IMR-90 (cell line): ENCODE data around the gene PLXNB1. TPM values are rescaled to one million over a fixed set of nuclear protein-coding genes. Genes with fewer than 3 reads are reported as not detected.

Source experiments
- ATAC-seq: fragments of 200-7000 bp; cut with Tn5 transposase; 2 replicates; pipeline ENCODE4 v1.9.1; 2020; ENCODE audit warnings: low read depth, mild to moderate bottlenecking, moderate library complexity
- BruUV-seq: library from RNA; stranded (reverse); fragments of 400-500 nt; replicated peaks from 2 replicates; lab custom pipeline; 2021; lab: Mats Ljungman, UMichigan
- CTCF ChIA-PET: fragments of 300-600 bp; formaldehyde crosslinking; extraction: SDS; loops from one replicate; lab custom pipeline; 2021; ENCODE audit warnings: antibody characterized with exemption; lab: Yijun Ruan, JAX
- POLR2A ChIA-PET: fragments of 300-600 bp; sonication (Branson Sonifier 250); formaldehyde crosslinking; loops from one replicate; lab custom pipeline; 2022; ENCODE audit warnings: antibody characterized with exemption; ENCODE audit not compliant: unreplicated experiment; lab: Charles Lee
- DNase-seq: peaks from one replicate; pipeline ENCODE4 v3.0.0; 2013
- H2AFZ ChIP-seq: replicated peaks from 2 replicates; pipeline ENCODE3; 2013; ENCODE audit warnings: low read length, mild to moderate bottlenecking; ENCODE audit not compliant: poor library complexity
- H2AK5ac ChIP-seq: 2 replicates; pipeline ENCODE4 v1.6.1; 2013; ENCODE audit warnings: low read depth, low read length, inconsistent platforms
- H2AK9ac ChIP-seq: replicated peaks from 2 replicates; pipeline ENCODE3; 2013; ENCODE audit warnings: mild to moderate bottlenecking, low read depth, low read length, moderate library complexity; ENCODE audit not compliant: poor library complexity
- H2BK120ac ChIP-seq: 2 replicates; pipeline ENCODE4 v1.6.1; 2013; ENCODE audit warnings: low read depth, low read length, inconsistent platforms
- H2BK15ac ChIP-seq: 3 replicates; pipeline ENCODE4 v1.6.1; 2013; ENCODE audit warnings: low read depth, low read length, inconsistent platforms
- H2BK20ac ChIP-seq: 2 replicates; pipeline ENCODE4 v1.6.1; 2013; ENCODE audit warnings: low read depth, mild to moderate bottlenecking, inconsistent platforms, low read length, moderate library complexity
- H2BK5ac ChIP-seq: 2 replicates; pipeline ENCODE4 v1.6.1; 2013; ENCODE audit warnings: mild to moderate bottlenecking, low read depth, low read length, inconsistent platforms; ENCODE audit not compliant: poor library complexity, severe bottlenecking
- H3K14ac ChIP-seq: replicated peaks from 2 replicates; pipeline ENCODE4 v1.6.1; 2013; ENCODE audit warnings: low read depth, low read length, inconsistent platforms
- H3K18ac ChIP-seq: 2 replicates; pipeline ENCODE4 v1.6.1; 2013; ENCODE audit warnings: low read depth, low read length, control low read depth
- H3K23ac ChIP-seq: 2 replicates; pipeline ENCODE4 v1.6.1; 2013; ENCODE audit warnings: low read depth, low read length, inconsistent platforms
- H3K27ac ChIP-seq: 2 replicates; pipeline ENCODE4 v1.5.1; 2013; ENCODE audit warnings: mild to moderate bottlenecking, control low read depth, low read length; ENCODE audit not compliant: insufficient read depth
- H3K27me3 ChIP-seq: 2 replicates; pipeline ENCODE4 v1.6.1; 2013; ENCODE audit warnings: low read length; ENCODE audit not compliant: control insufficient read depth, insufficient read depth
- H3K36me3 ChIP-seq: 2 replicates; pipeline ENCODE4 v1.6.1; 2013; ENCODE audit warnings: low read length, mixed read lengths; ENCODE audit not compliant: control insufficient read depth, insufficient read depth
- H3K4ac ChIP-seq: 2 replicates; pipeline ENCODE4 v1.6.1; 2013; ENCODE audit warnings: low read depth, low read length, inconsistent platforms
- H3K4me1 ChIP-seq: 2 replicates; pipeline ENCODE4 v1.6.1; 2013; ENCODE audit warnings: low read length, mixed read lengths; ENCODE audit not compliant: control insufficient read depth, insufficient read depth
- H3K4me2 ChIP-seq: 2 replicates; pipeline ENCODE4 v1.6.1; 2013; ENCODE audit warnings: low read depth, mild to moderate bottlenecking, control low read depth, low read length, moderate library complexity
- H3K4me3 ChIP-seq: 2 replicates; pipeline ENCODE4 v1.5.1; 2013; ENCODE audit warnings: low read depth, mild to moderate bottlenecking, control low read depth, low read length, moderate library complexity; ENCODE audit not compliant: insufficient read depth
- H3K56ac ChIP-seq: 2 replicates; pipeline ENCODE4 v1.6.1; 2013; ENCODE audit warnings: low read length, inconsistent platforms; ENCODE audit not compliant: insufficient read depth; ENCODE audit errors: extremely low read depth
- H3K79me1 ChIP-seq, 2 experiments: 2 replicates each; pipeline ENCODE4 v1.6.1; 2013; ENCODE audit warnings: low read length in 2 of 2, inconsistent platforms in 1 of 2, low read depth in 1 of 2
- H3K9ac ChIP-seq: 2 replicates; pipeline ENCODE4 v1.6.1; 2013; ENCODE audit warnings: low read depth, low read length, control low read depth
- H3K9me1 ChIP-seq: 2 replicates; pipeline ENCODE4 v1.6.1; 2013; ENCODE audit warnings: low read length, inconsistent platforms; ENCODE audit not compliant: insufficient read depth
- H3K9me3 ChIP-seq: 2 replicates; pipeline ENCODE4 v1.6.1; 2013; ENCODE audit warnings: low read length; ENCODE audit not compliant: control insufficient read depth, insufficient read depth
- H4K20me1 ChIP-seq: 2 replicates; pipeline ENCODE4 v1.6.1; 2013; ENCODE audit warnings: low read length, inconsistent platforms; ENCODE audit not compliant: insufficient read depth
- H4K5ac ChIP-seq: 2 replicates; pipeline ENCODE4 v1.6.1; 2013; ENCODE audit warnings: mild to moderate bottlenecking, low read depth, low read length, control low read depth
- H4K8ac ChIP-seq, 2 experiments: 2 replicates each; pipeline ENCODE4 v1.6.1; 2013; ENCODE audit warnings: low read depth in 2 of 2, low read length in 2 of 2, control low read depth in 1 of 2, inconsistent platforms in 1 of 2
- H4K91ac ChIP-seq: 2 replicates; pipeline ENCODE4 v1.6.1; 2013; ENCODE audit warnings: low read depth, low read length, inconsistent platforms; ENCODE audit not compliant: insufficient read depth
- CEBPB ChIP-seq: IDR thresholded peaks from 2 replicates; pipeline ENCODE4 v1.6.1; 2012; ENCODE audit warnings: low read depth, low read length, improper control_type of control experiment
- ELK1 ChIP-seq: fragments of 150-350 bp; IDR thresholded peaks from 2 replicates; pipeline ENCODE4 v1.6.1; 2016; ENCODE audit warnings: low read depth, mild to moderate bottlenecking, low read length, moderate library complexity, borderline replicate concordance
- FOS ChIP-seq: fragments of 150-350 bp; IDR thresholded peaks from 2 replicates; pipeline ENCODE4 v1.6.1; 2016; ENCODE audit warnings: low read depth, low read length
- MAFK ChIP-seq: IDR thresholded peaks from 2 replicates; pipeline ENCODE4 v1.6.1; 2012; ENCODE audit warnings: low read depth, low read length, improper control_type of control experiment
- MAZ ChIP-seq: IDR thresholded peaks from 2 replicates; pipeline ENCODE4 v1.6.1; 2012; ENCODE audit warnings: low read depth, mild to moderate bottlenecking, low read length, improper control_type of control experiment, moderate library complexity, borderline replicate concordance
- NFE2L2 ChIP-seq: fragments of 150-350 bp; IDR thresholded peaks from 2 replicates; pipeline ENCODE4 v1.6.1; 2016; ENCODE audit warnings: low read depth, mild to moderate bottlenecking, low read length
- POLR2A ChIP-seq: IDR thresholded peaks from 2 replicates; pipeline ENCODE4 v1.6.1; 2012; ENCODE audit warnings: mild to moderate bottlenecking, low read depth, low read length
- RCOR1 ChIP-seq: IDR thresholded peaks from 2 replicates; pipeline ENCODE4 v1.6.1; 2012; ENCODE audit warnings: mild to moderate bottlenecking, low read length, improper control_type of control experiment; ENCODE audit not compliant: insufficient replicate concordance
- RFX5 ChIP-seq: IDR thresholded peaks from 2 replicates; pipeline ENCODE4 v1.8.0; 2012; ENCODE audit warnings: low read depth, mild to moderate bottlenecking, low read length, moderate library complexity
- SMC3 ChIP-seq: fragments of 150-350 bp; IDR thresholded peaks from 2 replicates; pipeline ENCODE4 v1.6.1; 2016; ENCODE audit warnings: low read depth, mild to moderate bottlenecking, antibody characterized with exemption, low read length, moderate library complexity
- WGBS, 2 experiments: methylation state at CpG; one replicate each; pipeline versions ENCODE4 v1.1.5 to v1.1.7; 2013; ENCODE audit warnings: missing lambda C conversion rate in 2 of 2; ENCODE audit not compliant: insufficient read length in 1 of 2; ENCODE audit errors: extremely low coverage in 2 of 2; 5-methylcytosine and 5-hydroxymethylcytosine counted together
- dilution Hi-C: fragments of 300-500 bp; cut with HindIII; formaldehyde crosslinking; loops from one replicate; pipeline ENCODE4 v1.14.3; 2018; ENCODE audit warnings: low sequenced_read_pairs; ENCODE audit not compliant: unreplicated experiment
- in situ Hi-C: fragments of 300-500 bp; cut with MboI; formaldehyde crosslinking; loops from 3 replicates; pipeline ENCODE4 v1.14.3; 2019; ENCODE audit warnings: low sequenced_read_pairs, inconsistent platforms, mixed read lengths
- intact Hi-C: fragments of 100-400 bp; cut with micrococcal nuclease; formaldehyde crosslinking; loops from 2 replicates; pipeline ENCODE4 v1.10.0; 2022
- polyA plus RNA-seq, 3 experiments: library from polyadenylated mRNA; depleted of rRNA; stranded (reverse); fragments of >200 nt; gene quantifications; 2 replicates each; pipeline ENCODE4 v1.2.3, GENCODE V29; 2012; ENCODE audit warnings: low replicate concordance in 1 of 3
- total RNA-seq: library from RNA; depleted of rRNA; stranded (reverse); fragments of >200 nt; gene quantifications from 2 replicates; pipeline ENCODE4 v1.2.3, GENCODE V29; 2012
- TF ChIP-seq, protein P1 (sequence below): fragments of 150-350 bp; IDR thresholded peaks from 2 replicates; pipeline ENCODE4 v1.6.1; 2017; ENCODE audit warnings: mild to moderate bottlenecking, antibody characterized with exemption, low read length, low read depth
- TF ChIP-seq, protein P2 (sequence below): conservative IDR thresholded peaks from 2 replicates; pipeline ENCODE4 v1.5.1; 2012; ENCODE audit warnings: mild to moderate bottlenecking, low read depth, low read length, improper control_type of control experiment

The PLXNB1 gene
- total and polyA plus RNA-seq, 2 of the 4 experiments (the other 2 are of a cell fraction) = 5.2 to 25.3 TPM

- TF ChIP-seq NFE2L2 = no peak
- no peak for TF ChIP-seq ELK1
These were observed 48.2 kb upstream of the PLXNB1 start (continued) for GRCh38 chr3:48477959-48478520.

DNA sequence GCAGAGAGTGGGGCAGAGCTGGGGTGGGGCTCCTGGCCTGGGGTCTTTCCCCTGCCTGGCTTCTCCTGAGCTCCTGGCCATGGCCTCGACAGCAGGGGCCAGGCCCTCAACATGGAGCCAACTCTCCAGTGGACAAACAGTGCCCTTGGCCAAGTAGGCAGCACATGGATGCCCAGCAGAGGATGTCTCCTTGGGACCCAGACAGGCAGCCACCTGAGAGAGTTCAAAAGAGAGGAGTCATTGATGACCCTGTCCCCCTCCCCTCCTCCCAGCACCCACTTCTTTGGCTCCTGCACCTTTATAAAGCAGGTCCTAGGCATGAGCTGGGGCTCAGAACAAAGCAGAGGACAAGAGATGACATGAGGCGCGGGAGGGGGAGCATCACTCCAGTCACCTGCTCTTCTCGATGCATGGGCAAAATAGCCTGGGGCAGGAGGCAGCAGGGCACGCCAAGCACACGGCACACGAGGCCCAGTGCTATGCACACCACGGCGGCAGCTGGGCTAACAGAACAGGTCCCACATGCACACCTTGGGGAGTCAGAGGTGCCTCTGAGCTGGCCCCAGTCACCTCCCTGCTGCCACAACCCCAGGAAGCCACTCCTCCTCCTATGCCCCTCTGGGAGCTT lies 46.7 kb upstream of the PLXNB1 start:
- Histone ChIP-seq H3K4me3 (no peak overlapping the region), H4K91ac (no peak overlapping the region), H3K36me3 (peaks cover 8% of the 10 kb centered on the region; the same call in 1 of the 2 replicates), H3K9me3 (no peaks in the 10 kb centered on the region), H3K79me1 (peaks cover 4 to 19% of the 10 kb centered on the region in 2 experiments), H3K4ac (no peak overlapping the region), H2AK9ac (no peak overlapping the region), H3K27me3 (no peaks in the 10 kb centered on the region), H2BK15ac (no peak overlapping the region), H3K9me1 (peaks cover 8% of the 10 kb centered on the region; the same call in 1 of the 2 replicates), H2BK5ac (no peak overlapping the region), H3K14ac (no peak overlapping the region), H3K23ac (no peak overlapping the region), H4K8ac (no peak overlapping the region), H2AK5ac (no peak overlapping the region), H2AFZ (no peak overlapping the region), H3K18ac (no peak overlapping the region), H3K4me2 (no peak overlapping the region), H4K5ac (no peak overlapping the region), H3K27ac (no peak overlapping the region), H3K9ac (no peak overlapping the region), H4K20me1 (no peaks in the 10 kb centered on the region; the same call in 1 of the 2 replicates), H2BK20ac (no peak overlapping the region), H2BK120ac (no peak overlapping the region), H3K56ac (no peak overlapping the region), H3K4me1 (peaks cover 6% of the 10 kb centered on the region)
- intact Hi-C loops (no loop called here), in situ Hi-C loops (no loop called here), dilution Hi-C loops (no loop called here)
- BruUV-seq = no TSS peak
- 93% methylated on average over 7 of the region's 9 CpGs; no CpG with 5 or more reads in 1 of the 2 experiments for WGBS, 2 experiments
- no peak for DNase-seq
- ChIA-PET CTCF (interaction anchor here (0.6 to 0.9 kb wide), 2 partner anchors 11 to 352 kb away, joined by 3 to 4 read pairs; no protein-coding TSS in a partner anchor), POLR2A (interaction anchor here (0.6 kb wide), 1 partner anchor 14 kb away, joined by 3 read pairs; no protein-coding TSS in a partner anchor)
- no peak for ATAC-seq
- TF ChIP-seq MAZ = no peak
- TF ChIP-seq RCOR1 = no peak
- TF ChIP-seq, protein P1, sequence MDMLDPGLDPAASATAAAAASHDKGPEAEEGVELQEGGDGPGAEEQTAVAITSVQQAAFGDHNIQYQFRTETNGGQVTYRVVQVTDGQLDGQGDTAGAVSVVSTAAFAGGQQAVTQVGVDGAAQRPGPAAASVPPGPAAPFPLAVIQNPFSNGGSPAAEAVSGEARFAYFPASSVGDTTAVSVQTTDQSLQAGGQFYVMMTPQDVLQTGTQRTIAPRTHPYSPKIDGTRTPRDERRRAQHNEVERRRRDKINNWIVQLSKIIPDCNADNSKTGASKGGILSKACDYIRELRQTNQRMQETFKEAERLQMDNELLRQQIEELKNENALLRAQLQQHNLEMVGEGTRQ = no peak
- TF ChIP-seq, protein P2, sequence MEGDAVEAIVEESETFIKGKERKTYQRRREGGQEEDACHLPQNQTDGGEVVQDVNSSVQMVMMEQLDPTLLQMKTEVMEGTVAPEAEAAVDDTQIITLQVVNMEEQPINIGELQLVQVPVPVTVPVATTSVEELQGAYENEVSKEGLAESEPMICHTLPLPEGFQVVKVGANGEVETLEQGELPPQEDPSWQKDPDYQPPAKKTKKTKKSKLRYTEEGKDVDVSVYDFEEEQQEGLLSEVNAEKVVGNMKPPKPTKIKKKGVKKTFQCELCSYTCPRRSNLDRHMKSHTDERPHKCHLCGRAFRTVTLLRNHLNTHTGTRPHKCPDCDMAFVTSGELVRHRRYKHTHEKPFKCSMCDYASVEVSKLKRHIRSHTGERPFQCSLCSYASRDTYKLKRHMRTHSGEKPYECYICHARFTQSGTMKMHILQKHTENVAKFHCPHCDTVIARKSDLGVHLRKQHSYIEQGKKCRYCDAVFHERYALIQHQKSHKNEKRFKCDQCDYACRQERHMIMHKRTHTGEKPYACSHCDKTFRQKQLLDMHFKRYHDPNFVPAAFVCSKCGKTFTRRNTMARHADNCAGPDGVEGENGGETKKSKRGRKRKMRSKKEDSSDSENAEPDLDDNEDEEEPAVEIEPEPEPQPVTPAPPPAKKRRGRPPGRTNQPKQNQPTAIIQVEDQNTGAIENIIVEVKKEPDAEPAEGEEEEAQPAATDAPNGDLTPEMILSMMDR = no peak
- no peak for TF ChIP-seq CEBPB
- TF ChIP-seq SMC3 = no peak
- TF ChIP-seq NFE2L2 = no peak
- TF ChIP-seq RFX5 = no peak
- no peak for TF ChIP-seq MAFK
- no peak for TF ChIP-seq POLR2A
- TF ChIP-seq FOS = no peak
